IMR-90 (cell line): ENCODE results near the gene KRTAP12-1. TPM values are rescaled to one million over a fixed set of nuclear protein-coding genes. Genes with fewer than 3 reads are reported as not detected.

Experiments
- ATAC-seq: fragments of 200-7000 bp; cut with Tn5 transposase; 2 replicates; pipeline ENCODE4 v1.9.1; 2020; ENCODE audit warnings: low read depth, mild to moderate bottlenecking, moderate library complexity
- BruUV-seq: library from RNA; stranded (reverse); fragments of 400-500 nt; replicated peaks from 2 replicates; lab custom pipeline; 2021; lab: Mats Ljungman, UMichigan
- CTCF ChIA-PET: fragments of 300-600 bp; formaldehyde crosslinking; extraction: SDS; loops from one replicate; lab custom pipeline; 2021; ENCODE audit warnings: antibody characterized with exemption; lab: Yijun Ruan, JAX
- POLR2A ChIA-PET: fragments of 300-600 bp; sonication (Branson Sonifier 250); formaldehyde crosslinking; loops from one replicate; lab custom pipeline; 2022; ENCODE audit warnings: antibody characterized with exemption; ENCODE audit not compliant: unreplicated experiment; lab: Charles Lee
- DNase-seq: peaks from one replicate; pipeline ENCODE4 v3.0.0; 2013
- H2AFZ ChIP-seq: replicated peaks from 2 replicates; pipeline ENCODE3; 2013; ENCODE audit warnings: low read length, mild to moderate bottlenecking; ENCODE audit not compliant: poor library complexity
- H2AK5ac ChIP-seq: 2 replicates; pipeline ENCODE4 v1.6.1; 2013; ENCODE audit warnings: low read depth, low read length, inconsistent platforms
- H2AK9ac ChIP-seq: replicated peaks from 2 replicates; pipeline ENCODE3; 2013; ENCODE audit warnings: mild to moderate bottlenecking, low read depth, low read length, moderate library complexity; ENCODE audit not compliant: poor library complexity
- H2BK120ac ChIP-seq: 2 replicates; pipeline ENCODE4 v1.6.1; 2013; ENCODE audit warnings: low read depth, low read length, inconsistent platforms
- H2BK15ac ChIP-seq: 3 replicates; pipeline ENCODE4 v1.6.1; 2013; ENCODE audit warnings: low read depth, low read length, inconsistent platforms
- H2BK20ac ChIP-seq: 2 replicates; pipeline ENCODE4 v1.6.1; 2013; ENCODE audit warnings: low read depth, mild to moderate bottlenecking, inconsistent platforms, low read length, moderate library complexity
- H2BK5ac ChIP-seq: 2 replicates; pipeline ENCODE4 v1.6.1; 2013; ENCODE audit warnings: mild to moderate bottlenecking, low read depth, low read length, inconsistent platforms; ENCODE audit not compliant: poor library complexity, severe bottlenecking
- H3K14ac ChIP-seq: replicated peaks from 2 replicates; pipeline ENCODE4 v1.6.1; 2013; ENCODE audit warnings: low read depth, low read length, inconsistent platforms
- H3K18ac ChIP-seq: 2 replicates; pipeline ENCODE4 v1.6.1; 2013; ENCODE audit warnings: low read depth, low read length, control low read depth
- H3K23ac ChIP-seq: 2 replicates; pipeline ENCODE4 v1.6.1; 2013; ENCODE audit warnings: low read depth, low read length, inconsistent platforms
- H3K27ac ChIP-seq: 2 replicates; pipeline ENCODE4 v1.5.1; 2013; ENCODE audit warnings: mild to moderate bottlenecking, control low read depth, low read length; ENCODE audit not compliant: insufficient read depth
- H3K27me3 ChIP-seq: 2 replicates; pipeline ENCODE4 v1.6.1; 2013; ENCODE audit warnings: low read length; ENCODE audit not compliant: control insufficient read depth, insufficient read depth
- H3K36me3 ChIP-seq: 2 replicates; pipeline ENCODE4 v1.6.1; 2013; ENCODE audit warnings: low read length, mixed read lengths; ENCODE audit not compliant: control insufficient read depth, insufficient read depth
- H3K4ac ChIP-seq: 2 replicates; pipeline ENCODE4 v1.6.1; 2013; ENCODE audit warnings: low read depth, low read length, inconsistent platforms
- H3K4me1 ChIP-seq: 2 replicates; pipeline ENCODE4 v1.6.1; 2013; ENCODE audit warnings: low read length, mixed read lengths; ENCODE audit not compliant: control insufficient read depth, insufficient read depth
- H3K4me2 ChIP-seq: 2 replicates; pipeline ENCODE4 v1.6.1; 2013; ENCODE audit warnings: low read depth, mild to moderate bottlenecking, control low read depth, low read length, moderate library complexity
- H3K4me3 ChIP-seq: 2 replicates; pipeline ENCODE4 v1.5.1; 2013; ENCODE audit warnings: low read depth, mild to moderate bottlenecking, control low read depth, low read length, moderate library complexity; ENCODE audit not compliant: insufficient read depth
- H3K56ac ChIP-seq: 2 replicates; pipeline ENCODE4 v1.6.1; 2013; ENCODE audit warnings: low read length, inconsistent platforms; ENCODE audit not compliant: insufficient read depth; ENCODE audit errors: extremely low read depth
- H3K79me1 ChIP-seq, 2 experiments: 2 replicates each; pipeline ENCODE4 v1.6.1; 2013; ENCODE audit warnings: low read length in 2 of 2, inconsistent platforms in 1 of 2, low read depth in 1 of 2
- H3K9ac ChIP-seq: 2 replicates; pipeline ENCODE4 v1.6.1; 2013; ENCODE audit warnings: low read depth, low read length, control low read depth
- H3K9me1 ChIP-seq: 2 replicates; pipeline ENCODE4 v1.6.1; 2013; ENCODE audit warnings: low read length, inconsistent platforms; ENCODE audit not compliant: insufficient read depth
- H3K9me3 ChIP-seq: 2 replicates; pipeline ENCODE4 v1.6.1; 2013; ENCODE audit warnings: low read length; ENCODE audit not compliant: control insufficient read depth, insufficient read depth
- H4K20me1 ChIP-seq: 2 replicates; pipeline ENCODE4 v1.6.1; 2013; ENCODE audit warnings: low read length, inconsistent platforms; ENCODE audit not compliant: insufficient read depth
- H4K5ac ChIP-seq: 2 replicates; pipeline ENCODE4 v1.6.1; 2013; ENCODE audit warnings: mild to moderate bottlenecking, low read depth, low read length, control low read depth
- H4K8ac ChIP-seq, 2 experiments: 2 replicates each; pipeline ENCODE4 v1.6.1; 2013; ENCODE audit warnings: low read depth in 2 of 2, low read length in 2 of 2, control low read depth in 1 of 2, inconsistent platforms in 1 of 2
- H4K91ac ChIP-seq: 2 replicates; pipeline ENCODE4 v1.6.1; 2013; ENCODE audit warnings: low read depth, low read length, inconsistent platforms; ENCODE audit not compliant: insufficient read depth
- BHLHE40 ChIP-seq: fragments of 150-350 bp; IDR thresholded peaks from 2 replicates; pipeline ENCODE4 v1.6.1; 2016; ENCODE audit warnings: mild to moderate bottlenecking, low read depth, low read length
- CEBPB ChIP-seq: IDR thresholded peaks from 2 replicates; pipeline ENCODE4 v1.6.1; 2012; ENCODE audit warnings: low read depth, low read length, improper control_type of control experiment
- CHD1 ChIP-seq: IDR thresholded peaks from 2 replicates; pipeline ENCODE4 v1.6.1; 2012; ENCODE audit warnings: low read depth, low read length, improper control_type of control experiment
- FOS ChIP-seq: fragments of 150-350 bp; IDR thresholded peaks from 2 replicates; pipeline ENCODE4 v1.6.1; 2016; ENCODE audit warnings: low read depth, low read length
- MAFK ChIP-seq: IDR thresholded peaks from 2 replicates; pipeline ENCODE4 v1.6.1; 2012; ENCODE audit warnings: low read depth, low read length, improper control_type of control experiment
- MAZ ChIP-seq: IDR thresholded peaks from 2 replicates; pipeline ENCODE4 v1.6.1; 2012; ENCODE audit warnings: low read depth, mild to moderate bottlenecking, low read length, improper control_type of control experiment, moderate library complexity, borderline replicate concordance
- MXI1 ChIP-seq: IDR thresholded peaks from 2 replicates; pipeline ENCODE4 v1.6.1; 2012; ENCODE audit warnings: low read depth, mild to moderate bottlenecking, low read length, moderate library complexity, borderline replicate concordance
- NFE2L2 ChIP-seq: fragments of 150-350 bp; IDR thresholded peaks from 2 replicates; pipeline ENCODE4 v1.6.1; 2016; ENCODE audit warnings: low read depth, mild to moderate bottlenecking, low read length
- POLR2A ChIP-seq: IDR thresholded peaks from 2 replicates; pipeline ENCODE4 v1.6.1; 2012; ENCODE audit warnings: mild to moderate bottlenecking, low read depth, low read length
- RAD21 ChIP-seq: IDR thresholded peaks from 2 replicates; pipeline ENCODE4 v1.6.1; 2012; ENCODE audit warnings: low read length, improper control_type of control experiment
- RCOR1 ChIP-seq: IDR thresholded peaks from 2 replicates; pipeline ENCODE4 v1.6.1; 2012; ENCODE audit warnings: mild to moderate bottlenecking, low read length, improper control_type of control experiment; ENCODE audit not compliant: insufficient replicate concordance
- RFX5 ChIP-seq: IDR thresholded peaks from 2 replicates; pipeline ENCODE4 v1.8.0; 2012; ENCODE audit warnings: low read depth, mild to moderate bottlenecking, low read length, moderate library complexity
- SMC3 ChIP-seq: fragments of 150-350 bp; IDR thresholded peaks from 2 replicates; pipeline ENCODE4 v1.6.1; 2016; ENCODE audit warnings: low read depth, mild to moderate bottlenecking, antibody characterized with exemption, low read length, moderate library complexity
- USF2 ChIP-seq: fragments of 150-350 bp; IDR thresholded peaks from 2 replicates; pipeline ENCODE4 v1.6.1; 2017; ENCODE audit warnings: mild to moderate bottlenecking, antibody characterized with exemption, low read length, low read depth
- WGBS, 2 experiments: methylation state at CpG; one replicate each; pipeline versions ENCODE4 v1.1.5 to v1.1.7; 2013; ENCODE audit warnings: missing lambda C conversion rate in 2 of 2; ENCODE audit not compliant: insufficient read length in 1 of 2; ENCODE audit errors: extremely low coverage in 2 of 2; 5-methylcytosine and 5-hydroxymethylcytosine counted together
- dilution Hi-C: fragments of 300-500 bp; cut with HindIII; formaldehyde crosslinking; loops from one replicate; pipeline ENCODE4 v1.14.3; 2018; ENCODE audit warnings: low sequenced_read_pairs; ENCODE audit not compliant: unreplicated experiment
- in situ Hi-C: fragments of 300-500 bp; cut with MboI; formaldehyde crosslinking; loops from 3 replicates; pipeline ENCODE4 v1.14.3; 2019; ENCODE audit warnings: low sequenced_read_pairs, inconsistent platforms, mixed read lengths
- intact Hi-C: fragments of 100-400 bp; cut with micrococcal nuclease; formaldehyde crosslinking; loops from 2 replicates; pipeline ENCODE4 v1.10.0; 2022
- polyA plus RNA-seq, 3 experiments: library from polyadenylated mRNA; depleted of rRNA; stranded (reverse); fragments of >200 nt; gene quantifications; 2 replicates each; pipeline ENCODE4 v1.2.3, GENCODE V29; 2012; ENCODE audit warnings: low replicate concordance in 1 of 3
- total RNA-seq: library from RNA; depleted of rRNA; stranded (reverse); fragments of >200 nt; gene quantifications from 2 replicates; pipeline ENCODE4 v1.2.3, GENCODE V29; 2012
- TF ChIP-seq, protein P1 (sequence below): fragments of 150-350 bp; IDR thresholded peaks from 2 replicates; pipeline ENCODE4 v1.6.1; 2016; ENCODE audit warnings: low read depth, mild to moderate bottlenecking, low read length, moderate library complexity, borderline replicate concordance
- TF ChIP-seq, protein P2 (sequence below): conservative IDR thresholded peaks from 2 replicates; pipeline ENCODE4 v1.5.1; 2012; ENCODE audit warnings: mild to moderate bottlenecking, low read depth, low read length, improper control_type of control experiment

The KRTAP12-1 gene
- total and polyA plus RNA-seq, 2 of the 4 experiments (the other 2 are of a cell fraction): not detected

DNA sequence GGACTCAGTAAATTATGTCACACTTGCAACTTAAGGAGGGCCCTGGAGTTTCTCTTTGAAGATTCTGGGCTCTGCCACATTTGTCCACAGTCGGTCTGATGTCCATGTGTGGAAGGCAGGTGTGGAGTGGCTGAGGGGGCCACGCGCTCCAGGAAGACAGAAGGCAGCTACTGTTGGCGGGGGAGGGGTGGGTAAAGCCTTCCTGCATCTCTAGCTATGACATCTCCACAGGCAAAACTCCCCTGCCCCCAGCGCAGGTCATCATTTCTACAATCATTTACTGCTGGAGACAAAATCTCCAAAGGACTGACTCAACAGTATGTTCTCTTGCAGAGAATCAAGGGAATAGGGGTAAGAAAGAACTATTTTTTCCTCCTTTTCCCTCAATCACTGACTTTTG lies 40.8 kb upstream of the KRTAP12-1 start:
- Histone ChIP-seq H3K14ac (no peak overlapping the region), H3K18ac (no peak overlapping the region), H2BK20ac (no peak overlapping the region), H3K9ac (no peak overlapping the region), H3K4me3 (no peak overlapping the region), H3K9me1 (no peaks in the 10 kb centered on the region), H2AK9ac (no peak overlapping the region), H4K5ac (no peak overlapping the region), H3K56ac (no peak overlapping the region), H3K27me3 (peaks cover 43% of the 10 kb centered on the region), H3K79me1 (no peaks in the 10 kb centered on the region), H2BK5ac (no peak overlapping the region), H3K4ac (no peak overlapping the region), H3K9me3 (no peaks in the 10 kb centered on the region), H3K4me1 (no peaks in the 10 kb centered on the region), H3K27ac (no peak overlapping the region), H2AFZ (no peak overlapping the region), H2BK15ac (no peak overlapping the region), H4K91ac (no peak overlapping the region), H2AK5ac (no peak overlapping the region), H4K8ac (no peak overlapping the region), H3K36me3 (no peaks in the 10 kb centered on the region), H4K20me1 (no peaks in the 10 kb centered on the region), H2BK120ac (no peak overlapping the region), H3K23ac (no peak overlapping the region), H3K4me2 (no peak overlapping the region)
- ChIA-PET POLR2A (no interaction called here), CTCF (no interaction called here)
- intact Hi-C loops: no loop called here
- dilution Hi-C loops: no loop called here
- no TSS peak for BruUV-seq
- no CpG with 5 or more reads among the region's 5 CpGs for WGBS, 2 experiments
- DNase-seq (no peak), ATAC-seq (no peak)
- TF ChIP-seq, protein P1, sequence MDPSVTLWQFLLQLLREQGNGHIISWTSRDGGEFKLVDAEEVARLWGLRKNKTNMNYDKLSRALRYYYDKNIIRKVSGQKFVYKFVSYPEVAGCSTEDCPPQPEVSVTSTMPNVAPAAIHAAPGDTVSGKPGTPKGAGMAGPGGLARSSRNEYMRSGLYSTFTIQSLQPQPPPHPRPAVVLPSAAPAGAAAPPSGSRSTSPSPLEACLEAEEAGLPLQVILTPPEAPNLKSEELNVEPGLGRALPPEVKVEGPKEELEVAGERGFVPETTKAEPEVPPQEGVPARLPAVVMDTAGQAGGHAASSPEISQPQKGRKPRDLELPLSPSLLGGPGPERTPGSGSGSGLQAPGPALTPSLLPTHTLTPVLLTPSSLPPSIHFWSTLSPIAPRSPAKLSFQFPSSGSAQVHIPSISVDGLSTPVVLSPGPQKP: no peak
- no peak for TF ChIP-seq MAFK
- TF ChIP-seq NFE2L2: no peak
- no peak for TF ChIP-seq RCOR1
- no peak for TF ChIP-seq CEBPB
- no peak for TF ChIP-seq RFX5
- no peak for TF ChIP-seq CHD1
- no peak for TF ChIP-seq MXI1
- TF ChIP-seq USF2: no peak
- no peak for TF ChIP-seq SMC3
- no peak for TF ChIP-seq RAD21
- TF ChIP-seq MAZ: no peak
- TF ChIP-seq POLR2A: no peak
- no peak for TF ChIP-seq BHLHE40
- TF ChIP-seq, protein P2, sequence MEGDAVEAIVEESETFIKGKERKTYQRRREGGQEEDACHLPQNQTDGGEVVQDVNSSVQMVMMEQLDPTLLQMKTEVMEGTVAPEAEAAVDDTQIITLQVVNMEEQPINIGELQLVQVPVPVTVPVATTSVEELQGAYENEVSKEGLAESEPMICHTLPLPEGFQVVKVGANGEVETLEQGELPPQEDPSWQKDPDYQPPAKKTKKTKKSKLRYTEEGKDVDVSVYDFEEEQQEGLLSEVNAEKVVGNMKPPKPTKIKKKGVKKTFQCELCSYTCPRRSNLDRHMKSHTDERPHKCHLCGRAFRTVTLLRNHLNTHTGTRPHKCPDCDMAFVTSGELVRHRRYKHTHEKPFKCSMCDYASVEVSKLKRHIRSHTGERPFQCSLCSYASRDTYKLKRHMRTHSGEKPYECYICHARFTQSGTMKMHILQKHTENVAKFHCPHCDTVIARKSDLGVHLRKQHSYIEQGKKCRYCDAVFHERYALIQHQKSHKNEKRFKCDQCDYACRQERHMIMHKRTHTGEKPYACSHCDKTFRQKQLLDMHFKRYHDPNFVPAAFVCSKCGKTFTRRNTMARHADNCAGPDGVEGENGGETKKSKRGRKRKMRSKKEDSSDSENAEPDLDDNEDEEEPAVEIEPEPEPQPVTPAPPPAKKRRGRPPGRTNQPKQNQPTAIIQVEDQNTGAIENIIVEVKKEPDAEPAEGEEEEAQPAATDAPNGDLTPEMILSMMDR: no peak
- no peak for TF ChIP-seq FOS
- in situ Hi-C loops: no loop called here
